Kidney epithelial cell (primary cell): ENCODE data around the gene DHRS12. TPM values are rescaled to one million over a fixed set of nuclear protein-coding genes. Genes with fewer than 3 reads are reported as not detected.

Source experiments
- DNase-seq: peaks from one replicate; pipeline ENCODE4 v3.0.0-alpha.2; 2010; ENCODE audit warnings: low read depth
- H3K27me3 ChIP-seq: 2 replicates; pipeline ENCODE4 v1.6.0; 2011; ENCODE audit warnings: low read length; ENCODE audit not compliant: control insufficient read depth, insufficient read depth
- H3K36me3 ChIP-seq: 2 replicates; pipeline ENCODE4 v1.5.1; 2011; ENCODE audit warnings: low read length; ENCODE audit not compliant: control insufficient read depth, insufficient read depth
- H3K4me3 ChIP-seq: 2 replicates; pipeline ENCODE4 v1.5.1; 2011; ENCODE audit warnings: low read depth, mild to moderate bottlenecking, control low read depth, low read length
- total RNA-seq: library from RNA; depleted of rRNA; stranded (reverse); fragments of >200 nt; gene quantifications from 2 replicates; pipeline ENCODE4 v1.2.3, GENCODE V29; 2015
- TF ChIP-seq, protein P1 (sequence below): IDR thresholded peaks from 2 replicates; pipeline ENCODE4 v1.5.1; 2011; ENCODE audit warnings: mild to moderate bottlenecking, moderate library complexity, low read length, control low read depth, inconsistent platforms; ENCODE audit not compliant: insufficient read depth, poor library complexity, severe bottlenecking

DHRS12 gene
- total RNA-seq, 1 donor from 2014 or later = 11.7 TPM

DNA sequence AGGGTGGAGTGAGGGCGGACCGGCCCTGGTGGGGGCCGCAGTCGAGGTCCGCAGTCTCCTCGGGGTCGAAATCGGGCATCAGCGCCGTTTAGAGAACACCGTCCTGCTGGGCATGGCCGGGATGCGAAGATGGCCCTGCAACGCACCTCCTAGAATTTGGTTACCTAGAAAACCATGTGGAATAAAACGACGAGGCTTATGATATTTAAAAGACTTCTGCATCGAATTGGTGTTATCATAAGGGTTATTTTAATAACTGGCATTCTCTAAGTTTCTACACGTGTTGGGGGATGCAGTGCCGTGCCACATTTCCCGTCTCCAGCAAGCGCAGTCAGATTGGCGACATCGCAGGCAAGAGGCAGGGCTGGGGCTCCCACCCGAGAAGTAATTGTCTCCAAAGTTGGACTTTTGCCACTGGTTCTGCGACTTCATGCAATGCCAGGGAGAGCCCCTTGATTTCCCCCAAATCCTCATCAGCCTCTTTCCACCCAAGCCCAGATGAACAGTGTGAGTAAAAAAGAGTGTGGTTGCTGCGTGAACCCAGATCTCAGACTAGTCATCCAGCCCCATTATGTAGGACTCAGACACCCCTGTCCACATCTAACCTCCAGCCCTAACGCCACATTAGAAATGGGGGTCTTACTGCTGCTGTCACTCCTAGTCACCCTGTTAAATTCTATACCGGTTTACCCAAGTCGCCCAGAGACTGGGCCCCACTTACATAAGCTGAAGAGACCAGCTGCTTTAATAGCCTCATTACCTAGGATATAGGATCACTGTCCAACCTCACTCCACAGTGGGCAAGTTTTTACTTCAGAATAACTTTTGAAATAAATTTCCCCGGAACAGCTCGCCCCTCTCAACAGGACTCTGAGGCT lies 571 bp upstream of the DHRS12 start:
- peak overlapping the region; percentile 51 for H3K4me3 ChIP-seq
- H3K36me3 ChIP-seq = no peaks in the 10 kb centered on the region
- no peaks in the 10 kb centered on the region for H3K27me3 ChIP-seq
- TF ChIP-seq, protein P1, sequence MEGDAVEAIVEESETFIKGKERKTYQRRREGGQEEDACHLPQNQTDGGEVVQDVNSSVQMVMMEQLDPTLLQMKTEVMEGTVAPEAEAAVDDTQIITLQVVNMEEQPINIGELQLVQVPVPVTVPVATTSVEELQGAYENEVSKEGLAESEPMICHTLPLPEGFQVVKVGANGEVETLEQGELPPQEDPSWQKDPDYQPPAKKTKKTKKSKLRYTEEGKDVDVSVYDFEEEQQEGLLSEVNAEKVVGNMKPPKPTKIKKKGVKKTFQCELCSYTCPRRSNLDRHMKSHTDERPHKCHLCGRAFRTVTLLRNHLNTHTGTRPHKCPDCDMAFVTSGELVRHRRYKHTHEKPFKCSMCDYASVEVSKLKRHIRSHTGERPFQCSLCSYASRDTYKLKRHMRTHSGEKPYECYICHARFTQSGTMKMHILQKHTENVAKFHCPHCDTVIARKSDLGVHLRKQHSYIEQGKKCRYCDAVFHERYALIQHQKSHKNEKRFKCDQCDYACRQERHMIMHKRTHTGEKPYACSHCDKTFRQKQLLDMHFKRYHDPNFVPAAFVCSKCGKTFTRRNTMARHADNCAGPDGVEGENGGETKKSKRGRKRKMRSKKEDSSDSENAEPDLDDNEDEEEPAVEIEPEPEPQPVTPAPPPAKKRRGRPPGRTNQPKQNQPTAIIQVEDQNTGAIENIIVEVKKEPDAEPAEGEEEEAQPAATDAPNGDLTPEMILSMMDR = no peak
- no peak for DNase-seq

DNA sequence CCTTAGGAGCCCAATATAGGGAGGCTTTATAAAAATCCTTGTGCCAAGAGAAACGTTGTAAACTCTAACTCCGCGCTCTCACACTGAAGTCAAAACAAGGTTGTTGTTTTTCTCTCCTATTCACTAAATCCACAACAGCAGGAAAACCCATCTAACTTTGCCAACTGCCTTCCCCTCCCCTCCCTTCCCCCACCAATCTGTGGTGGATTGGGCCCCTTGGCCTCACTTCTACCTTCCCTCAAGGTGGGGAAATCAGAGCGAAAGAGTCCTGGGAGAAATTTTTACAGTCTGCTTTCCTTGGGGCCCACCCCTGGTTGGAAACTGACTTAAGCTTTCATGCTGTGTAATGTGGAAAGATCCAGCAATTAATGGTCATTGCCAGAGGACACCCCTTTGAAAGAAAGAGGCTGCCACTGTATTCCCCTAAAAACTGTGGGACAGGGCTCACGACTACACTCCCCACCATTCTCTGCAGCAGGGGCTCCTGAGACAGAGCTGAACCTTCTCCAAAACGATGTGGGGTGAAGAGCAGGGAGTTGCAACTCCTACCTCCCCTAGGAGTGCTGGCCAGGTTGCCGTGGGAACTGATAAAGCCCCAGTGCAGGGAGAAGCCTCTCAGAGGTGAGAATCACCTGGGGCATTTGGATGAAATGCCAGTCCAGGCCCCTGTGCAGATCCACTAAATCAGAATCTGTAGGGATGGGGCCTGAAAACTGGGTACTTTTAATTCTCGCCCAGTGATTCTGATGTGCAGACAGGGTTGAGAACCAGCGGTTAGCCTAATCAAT lies 1.1 kb downstream of the DHRS12 start:
- no peak for DNase-seq
- TF ChIP-seq, protein P1 = no peak
- Histone ChIP-seq H3K4me3 (peak overlapping the region; percentile 51), H3K27me3 (no peaks in the 10 kb centered on the region), H3K36me3 (no peaks in the 10 kb centered on the region)

DNA sequence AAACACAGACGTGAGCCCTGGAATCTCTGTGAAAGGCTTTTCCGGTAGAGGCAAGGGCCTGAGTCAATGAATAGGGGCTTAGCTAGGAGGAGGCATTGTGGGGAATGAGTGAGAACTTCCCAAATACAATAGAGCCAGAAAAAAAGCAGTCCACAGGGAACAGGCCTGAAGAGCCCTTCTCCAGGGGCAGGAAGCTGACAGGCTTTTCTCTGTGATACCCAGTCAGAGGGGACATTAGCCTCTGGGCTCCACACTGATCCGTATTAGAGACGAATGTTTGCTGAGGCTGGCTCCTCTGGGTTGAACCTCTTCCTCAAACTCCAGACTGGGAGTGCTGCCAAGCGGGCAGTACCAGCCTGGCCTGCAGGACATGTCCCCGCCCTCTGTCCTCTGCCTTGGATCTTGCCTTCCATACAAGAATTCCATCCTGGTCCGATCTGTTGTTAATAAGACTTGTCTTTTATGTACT lies 2.3 kb downstream of the DHRS12 start:
- H3K4me3 ChIP-seq = no peak overlapping the region
- H3K36me3 ChIP-seq = no peaks in the 10 kb centered on the region
- H3K27me3 ChIP-seq = no peaks in the 10 kb centered on the region
- no peak for DNase-seq
- TF ChIP-seq, protein P1 = no peak

DNA sequence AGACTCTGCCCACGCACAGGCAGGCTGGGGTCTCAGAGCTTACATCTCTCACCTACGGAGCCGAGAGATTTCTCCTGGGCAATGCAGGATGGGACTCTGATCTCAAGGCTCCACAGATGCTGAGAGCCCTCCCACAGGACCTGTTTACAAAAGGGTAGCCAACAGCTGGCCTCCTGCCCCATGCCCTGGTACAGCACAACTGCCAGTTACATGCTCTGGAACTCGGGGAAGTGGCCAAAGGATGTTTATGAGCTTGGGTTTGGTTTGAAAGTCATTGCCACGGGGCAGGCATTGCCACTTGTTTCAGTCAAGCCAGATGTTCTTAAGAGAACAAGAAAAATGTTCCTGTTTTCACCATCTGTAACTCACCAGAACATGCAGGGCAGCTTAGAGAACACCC lies 3.5 kb downstream of the DHRS12 start:
- Histone ChIP-seq H3K27me3 (no peaks in the 10 kb centered on the region), H3K4me3 (no peak overlapping the region), H3K36me3 (no peaks in the 10 kb centered on the region)
- TF ChIP-seq, protein P1 = no peak
- no peak for DNase-seq

DNA sequence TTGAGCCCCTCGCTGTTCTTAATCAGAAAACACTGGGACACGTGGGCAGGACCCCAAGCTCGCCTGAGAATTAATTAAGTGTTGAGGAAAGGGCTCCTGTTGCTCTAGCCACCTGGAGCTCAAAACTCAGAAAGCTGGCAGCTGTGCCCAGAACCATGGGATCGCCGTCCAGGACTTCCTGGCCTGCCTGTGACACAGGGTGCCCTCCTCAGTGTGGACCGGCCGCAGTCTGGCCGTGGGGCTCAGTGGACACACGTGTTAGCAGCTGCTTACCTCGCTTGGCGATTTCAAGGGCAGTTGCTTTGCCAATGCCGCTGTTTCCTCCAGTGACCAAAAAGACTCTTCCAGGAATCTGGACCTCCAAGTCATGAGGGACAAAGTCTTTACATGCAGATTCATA lies 4.7 kb downstream of the DHRS12 start:
- no peak for DNase-seq
- TF ChIP-seq, protein P1 = no peak
- H3K36me3 ChIP-seq = no peaks in the 10 kb centered on the region

More for the DNA sequence above, 4.7 kb downstream of the DHRS12 start:
- no peak overlapping the region for H3K4me3 ChIP-seq
- no peaks in the 10 kb centered on the region for H3K27me3 ChIP-seq
